H1 (cell line): ENCODE results near the gene SEMA3D. TPM values are rescaled to one million over a fixed set of nuclear protein-coding genes. Genes with fewer than 3 reads are reported as not detected.

Experiments
- CTCF ChIA-PET: fragments of 300-600 bp; sonication (Branson Sonifier 250); formaldehyde crosslinking; loops from one replicate; lab custom pipeline; 2021; ENCODE audit not compliant: partially characterized antibody; lab: Charles Lee
- POLR2A ChIA-PET: fragments of 300-600 bp; sonication (Branson Sonifier 250); formaldehyde crosslinking; loops from one replicate; lab custom pipeline; 2021; ENCODE audit warnings: inconsistent platforms; ENCODE audit not compliant: partially characterized antibody; lab: Charles Lee
- DNase-seq, 2 experiments: peaks; one replicate each; pipeline versions ENCODE4 v3.0.0 to v3.0.0-alpha.2; 2010 to 2022; ENCODE audit warnings: low spot score in 2 of 2, low read depth in 1 of 2, mixed read lengths in 1 of 2
- FAIRE-seq: peaks from 2 replicates; lab custom pipeline; 2011; peaks lifted over from hg19 to GRCh38; lab: Jason Lieb, UNC
- H2AFZ ChIP-seq: 2 replicates; pipeline ENCODE4 v1.8.1; 2012; ENCODE audit warnings: low read length, inconsistent platforms
- H2AK5ac ChIP-seq: 2 replicates; pipeline ENCODE4 v1.6.1; 2013; ENCODE audit warnings: low read depth, low read length
- H2BK120ac ChIP-seq: replicated peaks from 2 replicates; pipeline ENCODE3; 2013; ENCODE audit warnings: low read depth, low read length, inconsistent platforms
- H2BK12ac ChIP-seq: 2 replicates; pipeline ENCODE4 v1.6.1; 2013; ENCODE audit warnings: low read depth, low read length
- H2BK15ac ChIP-seq: 2 replicates; pipeline ENCODE4 v1.6.1; 2013; ENCODE audit warnings: low read length
- H2BK20ac ChIP-seq: 2 replicates; pipeline ENCODE4 v1.6.1; 2013; ENCODE audit warnings: low read length
- H2BK5ac ChIP-seq: 2 replicates; pipeline ENCODE4 v1.6.1; 2013; ENCODE audit warnings: low read depth, low read length
- H3K14ac ChIP-seq: 2 replicates; pipeline ENCODE4 v1.6.1; 2013; ENCODE audit warnings: inconsistent platforms; ENCODE audit not compliant: insufficient read length
- H3K18ac ChIP-seq: 2 replicates; pipeline ENCODE4 v1.6.1; 2013; ENCODE audit warnings: low read length; ENCODE audit errors: extremely low read depth
- H3K23ac ChIP-seq: 2 replicates; pipeline ENCODE4 v1.6.1; 2013; ENCODE audit warnings: inconsistent platforms; ENCODE audit not compliant: insufficient read length
- H3K23me2 ChIP-seq: 2 replicates; pipeline ENCODE4 v1.6.1; 2013; ENCODE audit warnings: low read depth, low read length
- H3K27ac ChIP-seq: 2 replicates; pipeline ENCODE4 v1.6.1; 2011; ENCODE audit warnings: low read depth, low read length, inconsistent platforms
- H3K27me3 ChIP-seq, 4 experiments: replicated peaks in 1 of 4; 1 replicate in 1 of 4; 2 replicates in 3 of 4; pipeline versions ENCODE4 v1.6.1 to v1.8.1; 2011 to 2013; ENCODE audit warnings: low read length in 3 of 4, mild to moderate bottlenecking in 3 of 4, inconsistent platforms in 2 of 4, mixed read lengths in 2 of 4, moderate library complexity in 1 of 4; ENCODE audit not compliant: control insufficient read depth in 3 of 4, insufficient read depth in 3 of 4; ENCODE audit errors: extremely low read depth in 1 of 4
- H3K36me3 ChIP-seq, 4 experiments: 2 replicates each; pipeline versions ENCODE4 v1.6.1 to v1.8.1; 2011 to 2013; ENCODE audit warnings: mild to moderate bottlenecking in 4 of 4, low read length in 3 of 4, moderate library complexity in 2 of 4, control low read depth in 1 of 4, inconsistent platforms in 1 of 4; ENCODE audit not compliant: insufficient read depth in 4 of 4, control insufficient read depth in 2 of 4
- H3K4ac ChIP-seq: replicated peaks from 2 replicates; pipeline ENCODE3; 2013; ENCODE audit warnings: low read length, low read depth, mixed read lengths, inconsistent platforms; ENCODE audit not compliant: insufficient read length
- H3K4me1 ChIP-seq, 4 experiments: replicated peaks in 1 of 4; 1 replicate in 1 of 4; 2 replicates in 3 of 4; pipeline versions ENCODE4 v1.6.1 to v1.8.1; 2011 to 2013; ENCODE audit warnings: low read length in 3 of 4, inconsistent platforms in 2 of 4, mixed read lengths in 1 of 4; ENCODE audit not compliant: insufficient read depth in 4 of 4, control insufficient read depth in 3 of 4
- H3K4me2 ChIP-seq, 2 experiments: 2 replicates each; pipeline versions ENCODE4 v1.6.1 to v1.8.1; 2011 to 2013; ENCODE audit warnings: low read depth in 2 of 2, low read length in 2 of 2, control low read depth in 1 of 2, inconsistent platforms in 1 of 2, mild to moderate bottlenecking in 1 of 2; ENCODE audit not compliant: insufficient read depth in 1 of 2
- H3K4me3 ChIP-seq, 4 experiments: fragments of 200-600, 300-600 bp in 1 of 4; sonication (generic), shearing (Covaris generic), sonication (Bioruptor Twin) in 1 of 4; 2 replicates each; pipeline versions ENCODE4 v1.5.1 to v1.8.1; 2011 to 2016; ENCODE audit warnings: low read length in 4 of 4, low read depth in 3 of 4, control low read depth in 2 of 4, inconsistent platforms in 2 of 4, mild to moderate bottlenecking in 2 of 4, mixed read lengths in 1 of 4, moderate library complexity in 1 of 4; ENCODE audit not compliant: insufficient read depth in 2 of 4; ENCODE audit errors: extremely low read depth in 1 of 4
- H3K56ac ChIP-seq: replicated peaks from 2 replicates; pipeline ENCODE3; 2013; ENCODE audit warnings: low read depth, mild to moderate bottlenecking, mixed read lengths, low read length, inconsistent platforms; ENCODE audit not compliant: insufficient read length
- H3K79me1 ChIP-seq: 2 replicates; pipeline ENCODE4 v1.6.1; 2013; ENCODE audit warnings: low read depth, low read length, control low read depth
- H3K79me2 ChIP-seq, 2 experiments: 2 replicates each; pipeline versions ENCODE4 v1.6.1 to v1.8.1; 2012 to 2013; ENCODE audit warnings: low read length in 2 of 2, mild to moderate bottlenecking in 2 of 2, inconsistent platforms in 1 of 2; ENCODE audit not compliant: insufficient read depth in 2 of 2, control insufficient read depth in 1 of 2
- H3K9ac ChIP-seq, 4 experiments: replicated peaks in 1 of 4; 1 replicate in 1 of 4; 2 replicates in 3 of 4; pipeline versions ENCODE4 v1.6.1 to v1.8.1; 2011 to 2013; ENCODE audit warnings: low read depth in 3 of 4, low read length in 3 of 4, control low read depth in 2 of 4, mild to moderate bottlenecking in 2 of 4, moderate library complexity in 2 of 4, inconsistent platforms in 1 of 4; ENCODE audit errors: extremely low read depth in 1 of 4
- H3K9me3 ChIP-seq, 2 experiments: 2 replicates each; pipeline versions ENCODE4 v1.6.1 to v1.8.1; 2012 to 2013; ENCODE audit warnings: mild to moderate bottlenecking in 2 of 2, moderate library complexity in 2 of 2, control low read depth in 1 of 2, inconsistent platforms in 1 of 2, low read depth in 1 of 2, low read length in 1 of 2, mixed read lengths in 1 of 2; ENCODE audit not compliant: insufficient read depth in 2 of 2
- H4K20me1 ChIP-seq, 2 experiments: replicated peaks in 1 of 2; 2 replicates each; pipeline versions ENCODE3 to v1.8.1; 2011 to 2013; ENCODE audit warnings: inconsistent platforms in 2 of 2, low read length in 2 of 2, mild to moderate bottlenecking in 1 of 2; ENCODE audit not compliant: insufficient read depth in 2 of 2, control insufficient read depth in 1 of 2
- H4K5ac ChIP-seq: 2 replicates; pipeline ENCODE4 v1.6.1; 2013; ENCODE audit warnings: low read length, low read depth, mixed read lengths, inconsistent platforms; ENCODE audit not compliant: insufficient read length
- H4K8ac ChIP-seq: 2 replicates; pipeline ENCODE4 v1.8.0; 2013; ENCODE audit warnings: mild to moderate bottlenecking, moderate library complexity, low read length, inconsistent platforms; ENCODE audit not compliant: insufficient read depth; ENCODE audit errors: extremely low read depth
- H4K91ac ChIP-seq: replicated peaks from 2 replicates; pipeline ENCODE3; 2013; ENCODE audit warnings: low read length, mixed read lengths, inconsistent platforms; ENCODE audit not compliant: insufficient read length
- EGR1 ChIP-seq: IDR thresholded peaks from 2 replicates; pipeline ENCODE4 v1.6.1; 2011; ENCODE audit warnings: low read depth, low read length, borderline replicate concordance
- GABPA ChIP-seq: IDR thresholded peaks from 2 replicates; pipeline ENCODE4 v1.6.1; 2011; ENCODE audit warnings: mild to moderate bottlenecking, low read length, moderate library complexity, borderline replicate concordance; ENCODE audit not compliant: insufficient read depth
- WGBS, 2 experiments: shearing (Covaris generic) in 1 of 2; methylation state at CpG; one replicate each; pipeline versions ENCODE4 v1.1.6 to v1.1.7; 2013 to 2015; ENCODE audit warnings: low lambda C conversion rate in 2 of 2, mixed read lengths in 2 of 2, inconsistent platforms in 1 of 2, low coverage in 1 of 2, missing lambda C conversion rate in 1 of 2; ENCODE audit not compliant: insufficient replicate concordance in 2 of 2, insufficient coverage in 1 of 2, insufficient read length in 1 of 2; ENCODE audit errors: extremely low coverage in 1 of 2, missing lambda C conversion rate in 1 of 2; 5-methylcytosine and 5-hydroxymethylcytosine counted together
- polyA plus RNA-seq, 7 experiments: library from polyadenylated mRNA; depleted of rRNA in 3 of 7; stranded (reverse) in 5 of 7; unstranded in 2 of 7; fragments of >200 nt in 5 of 7; fragments of 200-250 nt in 2 of 7; gene quantifications; 1 replicate in 5 of 7; 2 replicates in 1 of 7; 4 replicates in 1 of 7; pipeline versions ENCODE4 v1.2.1 to v1.2.3, GENCODE V29; 2011 to 2013; ENCODE audit warnings: missing spikeins in 2 of 7, mixed read lengths in 2 of 7
- total RNA-seq: library from RNA; stranded (reverse); fragmentation: NEBNext Ultra II Directional; extraction: Animal tissue kit (Norgen Biotek cat#: 25700); gene quantifications from 2 replicates; pipeline ENCODE4 v1.2.1, GENCODE V29; 2021

The SEMA3D gene
- total and polyA plus RNA-seq, 2 of the 8 experiments (the other 6 are each of a cell fraction or from before 2014, with no cell fraction given) = 1.6 to 3.5 TPM

DNA sequence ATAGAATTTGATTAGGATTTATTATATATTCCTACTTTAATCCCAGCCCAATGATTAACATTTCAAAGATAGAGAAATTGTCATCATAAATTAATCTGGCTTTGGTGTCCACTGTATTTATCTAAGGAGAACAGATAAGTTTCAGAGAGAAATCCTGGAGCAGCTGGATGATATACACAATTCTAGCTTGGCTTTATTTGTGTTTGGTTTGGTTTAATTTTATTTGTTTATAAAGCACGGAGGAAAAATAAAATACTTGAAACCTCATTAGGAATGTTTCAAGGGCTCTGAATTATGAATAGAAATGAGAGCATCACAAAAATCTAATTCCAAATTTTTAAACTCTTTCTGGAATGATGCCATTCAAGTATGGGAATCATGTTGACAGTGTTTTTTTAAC is 42.1 kb downstream of the SEMA3D start:
- no peak overlapping the region for H3K4ac ChIP-seq

More for the DNA sequence above, 42.1 kb downstream of the SEMA3D start:
- Histone ChIP-seq H2AFZ (no peak overlapping the region), H2AK5ac (no peak overlapping the region), H3K23me2 (no peaks in the 10 kb centered on the region), H3K27ac (no peak overlapping the region), H4K20me1 (no peaks in the 10 kb centered on the region), H2BK5ac (no peak overlapping the region), H3K9me3 (no peaks in the 10 kb centered on the region), H2BK15ac (no peak overlapping the region), H3K79me1 (no peaks in the 10 kb centered on the region), H3K18ac (no peak overlapping the region), H3K27me3 (no peaks in the 10 kb centered on the region), H4K91ac (no peak overlapping the region), H3K4me2 (no peak overlapping the region), H4K8ac (no peak overlapping the region), H3K56ac (no peak overlapping the region), H2BK12ac (no peak overlapping the region), H3K23ac (no peak overlapping the region), H3K4me3 (no peak overlapping the region), H3K79me2 (no peaks in the 10 kb centered on the region), H4K5ac (no peak overlapping the region), H3K9ac (no peak overlapping the region), H2BK20ac (no peak overlapping the region), H3K4me1 (no peaks in the 10 kb centered on the region), H3K14ac (no peak overlapping the region), H3K36me3 (no peaks in the 10 kb centered on the region), H2BK120ac (no peak overlapping the region)
- 95% methylated on average over 1 of the region's 1 CpG; no CpG with 5 or more reads in 1 of the 2 experiments for WGBS, 2 experiments
- FAIRE-seq (no peak), DNase-seq (no peak)
- CTCF ChIA-PET = no interaction called here
- POLR2A ChIA-PET = no interaction called here
- TF ChIP-seq GABPA = no peak
- no peak for TF ChIP-seq EGR1
- TF ChIP-seq, all 59 proteins: peak for 0
